GM12891 (cell line): ENCODE data around the gene SDK1.

Source experiments
- PAX5 ChIP-seq: IDR thresholded peaks from 2 replicates; pipeline ENCODE4 v1.6.1; 2011; ENCODE audit warnings: low read length, moderate library complexity, mild to moderate bottlenecking; ENCODE audit not compliant: insufficient read depth, severe bottlenecking
- POLR2A ChIP-seq: IDR thresholded peaks from 2 replicates; pipeline ENCODE4 v1.6.1; 2011; ENCODE audit warnings: low read depth, low read length, control low read depth
- POLR2AphosphoS5 ChIP-seq: IDR thresholded peaks from 2 replicates; pipeline ENCODE4 v1.6.1; 2011; ENCODE audit warnings: low read depth, low read length, control low read depth
- TAF1 ChIP-seq: IDR thresholded peaks from 2 replicates; pipeline ENCODE4 v1.6.1; 2011; ENCODE audit warnings: low read depth, low read length, control low read depth

DNA sequence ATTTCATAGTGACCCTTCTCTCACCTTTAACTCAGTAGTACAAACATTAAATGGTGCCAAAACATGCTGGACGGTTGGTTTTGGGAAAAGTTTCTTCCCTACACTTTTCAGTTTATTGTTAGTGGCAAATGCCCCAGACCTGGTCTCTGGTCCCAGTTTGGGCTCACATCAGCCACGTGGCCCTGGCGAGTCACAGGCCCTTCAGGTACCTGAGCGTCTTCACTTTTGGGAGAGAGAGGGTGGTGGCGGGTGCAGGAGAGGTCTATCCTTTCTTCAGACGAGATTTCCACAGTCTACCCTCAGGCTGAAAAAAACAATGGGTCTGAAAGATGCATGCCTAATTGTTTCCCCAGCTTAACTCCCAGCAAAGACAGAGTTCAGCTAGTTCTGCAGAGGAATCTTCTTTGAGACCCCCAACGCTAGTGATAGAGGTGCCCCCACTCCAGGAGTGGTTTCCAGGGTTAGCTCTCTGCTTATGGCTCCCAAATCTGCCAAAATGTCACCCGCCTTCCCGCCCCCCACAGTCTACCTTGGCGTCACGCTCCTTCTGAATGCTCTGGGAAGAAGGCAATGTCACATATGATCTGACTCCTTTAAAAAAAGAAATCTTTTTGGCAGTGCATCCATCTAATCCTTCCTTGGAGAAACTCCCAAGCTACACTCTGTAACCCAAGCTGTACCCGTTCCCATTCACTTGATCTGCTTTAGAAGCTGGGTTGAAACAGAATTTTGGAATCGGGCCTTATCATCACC lies 996.3 kb downstream of the SDK1 start:
- TF ChIP-seq POLR2A: no peak
- TF ChIP-seq POLR2AphosphoS5: no peak
- no peak for TF ChIP-seq PAX5
- TF ChIP-seq TAF1: no peak
